MM.1S (cell line): Measurements from ENCODE around the gene CDC14A.

Experiments
- CTCF ChIP-seq: fragments of 300-600 bp; sonication (generic); IDR thresholded peaks from 2 replicates; pipeline ENCODE4 v1.5.1; 2016; ENCODE audit warnings: antibody characterized with exemption, low read length, mixed read lengths
- EZH2 ChIP-seq: fragments of 300-600 bp; sonication (generic); optimal IDR thresholded peaks from 2 replicates; pipeline ENCODE3; 2017; ENCODE audit warnings: low read depth, mild to moderate bottlenecking, antibody characterized with exemption, low read length, mixed read lengths
- EZH2phosphoT487 ChIP-seq: fragments of 300-600 bp; sonication (generic); IDR thresholded peaks from 2 replicates; pipeline ENCODE4 v1.6.1; 2018; ENCODE audit warnings: antibody characterized with exemption, low read length

DNA sequence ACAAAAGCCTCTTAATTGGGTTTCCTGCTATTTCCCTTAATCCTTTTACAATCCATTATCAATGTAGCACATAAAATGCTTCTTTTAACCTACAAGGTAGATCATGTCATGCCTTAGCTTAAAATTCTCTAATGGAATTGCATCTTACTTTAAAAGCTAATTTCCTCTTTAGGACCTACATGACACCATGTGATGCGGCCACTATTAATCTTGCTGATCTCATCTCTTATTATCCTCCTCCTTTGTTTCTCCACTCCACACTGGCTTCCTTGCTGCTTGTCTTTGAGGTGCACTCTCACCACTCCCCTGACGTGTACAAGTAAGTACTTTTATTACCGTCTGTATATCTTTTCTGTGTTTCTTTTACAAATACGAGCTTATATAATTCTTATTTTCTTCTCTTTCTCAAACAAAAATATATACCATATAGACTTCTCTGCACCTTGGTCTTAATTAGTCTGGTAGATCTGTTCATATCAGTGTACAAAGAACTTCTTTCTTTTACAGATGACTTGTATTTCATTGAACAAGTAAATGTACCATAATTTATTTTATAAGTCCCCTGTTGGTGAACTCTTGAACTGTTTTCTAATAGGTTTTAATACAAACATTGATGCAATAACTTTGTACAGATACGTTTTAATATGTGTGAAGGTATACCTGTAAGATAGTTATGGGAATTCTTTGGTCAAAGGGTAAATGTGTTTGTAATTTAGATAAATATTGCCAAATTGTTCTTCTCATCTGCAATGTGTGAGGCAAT lies 213.8 kb downstream of the CDC14A start:
- TF ChIP-seq CTCF (no peak), EZH2phosphoT487 (no peak), EZH2 (no peak)
